Body of pancreas (tissue), 4 donors: Measurements from ENCODE around the gene DSP.

Experiments used
- POLR2A ChIP-seq, 3 donors: fragments of 450-650 bp; IDR thresholded peaks; one replicate each; pipeline ENCODE4 v1.6.1; 2016; ENCODE audit warnings: antibody characterized with exemption in 3 of 3, mild to moderate bottlenecking in 2 of 3
- TF ChIP-seq, protein P1 (sequence below), 7 experiments: fragments of 450-650 bp in 4 of 7; fragments of 200-600 bp in 3 of 7; sonication (generic) in 3 of 7; IDR thresholded peaks; one replicate each; pipeline ENCODE4 v1.5.1; 2016 to 2019; ENCODE audit warnings: antibody characterized with exemption in 7 of 7

DNA sequence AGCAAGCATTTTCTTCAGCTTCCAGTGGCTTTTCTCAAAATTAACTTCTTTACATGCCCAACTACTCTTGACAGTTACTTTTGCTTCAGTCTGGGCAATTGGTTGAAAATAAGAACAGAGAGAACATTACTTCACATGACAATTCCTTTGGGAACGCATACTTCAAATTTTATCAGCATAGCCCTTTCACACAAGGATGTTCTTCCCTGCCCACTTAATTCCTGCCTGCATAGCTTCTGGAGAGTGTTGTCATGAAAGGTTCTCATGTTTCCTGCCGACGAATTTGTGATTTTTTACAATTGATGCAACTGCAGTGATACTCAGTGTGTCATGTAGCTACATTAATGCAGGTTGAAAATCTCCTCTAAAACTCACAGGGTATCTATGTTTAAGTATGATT lies 26.6 kb downstream of the DSP start:
- TF ChIP-seq POLR2A (IDR thresholded peaks at IDR 0.05): no peak
- TF ChIP-seq, protein P1, sequence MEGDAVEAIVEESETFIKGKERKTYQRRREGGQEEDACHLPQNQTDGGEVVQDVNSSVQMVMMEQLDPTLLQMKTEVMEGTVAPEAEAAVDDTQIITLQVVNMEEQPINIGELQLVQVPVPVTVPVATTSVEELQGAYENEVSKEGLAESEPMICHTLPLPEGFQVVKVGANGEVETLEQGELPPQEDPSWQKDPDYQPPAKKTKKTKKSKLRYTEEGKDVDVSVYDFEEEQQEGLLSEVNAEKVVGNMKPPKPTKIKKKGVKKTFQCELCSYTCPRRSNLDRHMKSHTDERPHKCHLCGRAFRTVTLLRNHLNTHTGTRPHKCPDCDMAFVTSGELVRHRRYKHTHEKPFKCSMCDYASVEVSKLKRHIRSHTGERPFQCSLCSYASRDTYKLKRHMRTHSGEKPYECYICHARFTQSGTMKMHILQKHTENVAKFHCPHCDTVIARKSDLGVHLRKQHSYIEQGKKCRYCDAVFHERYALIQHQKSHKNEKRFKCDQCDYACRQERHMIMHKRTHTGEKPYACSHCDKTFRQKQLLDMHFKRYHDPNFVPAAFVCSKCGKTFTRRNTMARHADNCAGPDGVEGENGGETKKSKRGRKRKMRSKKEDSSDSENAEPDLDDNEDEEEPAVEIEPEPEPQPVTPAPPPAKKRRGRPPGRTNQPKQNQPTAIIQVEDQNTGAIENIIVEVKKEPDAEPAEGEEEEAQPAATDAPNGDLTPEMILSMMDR (IDR thresholded peaks at IDR 0.05): no peak
